Ascending aorta (tissue), 2 donors: ENCODE data around the gene ORMDL3. TPM values are rescaled to one million over a fixed set of nuclear protein-coding genes. Genes with fewer than 3 reads are reported as not detected.

Experiments
- DNase-seq, 2 donors: peaks; one replicate each; pipeline ENCODE4 v3.0.0-alpha.2; 2019; ENCODE audit warnings: low spot score in 2 of 2
- H3K27ac ChIP-seq, 2 donors: fragments of 200-600 bp; sonication (generic); one replicate each; pipeline ENCODE4 v1.5.1; 2016 to 2017; ENCODE audit warnings: mild to moderate bottlenecking in 1 of 2
- H3K27me3 ChIP-seq: fragments of 200-600 bp; sonication (generic); one replicate; pipeline ENCODE4 v1.5.1; 2017
- H3K36me3 ChIP-seq, 2 donors: fragments of 200-600 bp; sonication (generic); one replicate each; pipeline ENCODE4 v1.5.1; 2016
- H3K4me1 ChIP-seq, 2 donors: fragments of 200-600 bp; sonication (generic); one replicate each; pipeline ENCODE4 v1.5.1; 2016 to 2017; ENCODE audit warnings: mild to moderate bottlenecking in 1 of 2
- H3K4me3 ChIP-seq, 2 donors: fragments of 200-600 bp; sonication (generic); one replicate each; pipeline ENCODE4 v1.5.1; 2016 to 2017; ENCODE audit warnings: mild to moderate bottlenecking in 1 of 2
- H3K9me3 ChIP-seq, 2 donors: fragments of 200-600 bp; sonication (generic); one replicate each; pipeline ENCODE4 v1.5.1; 2016
- CTCF ChIP-seq, 3 experiments: fragments of 200-600 bp in 2 of 3; fragments of 450-650 bp in 1 of 3; sonication (generic) in 2 of 3; IDR thresholded peaks; one replicate each; pipeline ENCODE4 v1.5.1; 2016 to 2019; ENCODE audit warnings: antibody characterized with exemption in 3 of 3, mild to moderate bottlenecking in 1 of 3, moderate library complexity in 1 of 3
- intact Hi-C: fragments of 100-400 bp; cut with DNase I; formaldehyde crosslinking; loops from one replicate; pipeline ENCODE4 v1.15.1; 2023
- total RNA-seq: library from RNA; depleted of rRNA; stranded (reverse); fragments of >200 nt; gene quantifications from one replicate; pipeline ENCODE4 v1.1.0, GENCODE V29; 2016

ORMDL3 gene
- total RNA-seq, 1 donor from 2014 or later, result 32.2 TPM

- no peak for TF ChIP-seq CTCF (IDR thresholded peaks at IDR 0.05)
- peaks cover 14 to 32% of the 10 kb centered on the region in 2 donors for H3K4me1 ChIP-seq
- peak overlapping the region; percentile 95 to 100 for H3K4me3 ChIP-seq
- H3K27me3 ChIP-seq, result no peaks in the 10 kb centered on the region
- H3K9me3 ChIP-seq, result no peaks in the 10 kb centered on the region
- H3K36me3 ChIP-seq, result peaks cover 24 to 25% of the 10 kb centered on the region in 2 donors
- intact Hi-C loops, result loop anchor here (1.0 to 10.0 kb wide), 5 partner anchors 27 to 1059 kb away; partner anchors contain the start of genes PLXDC1 and PSMD3
- H3K27ac ChIP-seq, result peak overlapping the region; percentile 98 to 99
- peak in 1 of 2 donors; percentile 75 for DNase-seq
Observed at GRCh38 chr17:39926588-39927100, 757 bp downstream of the ORMDL3 start.

- no peak for TF ChIP-seq CTCF (IDR thresholded peaks at IDR 0.05)
Observed at GRCh38 chr17:39926135-39926587, 1.2 kb downstream of the ORMDL3 start.

GRCh38 chr17:39925282-39926134 is 1.9 kb downstream of the ORMDL3 start:
- peaks cover 14 to 32% of the 10 kb centered on the region in 2 donors for H3K4me1 ChIP-seq
- TF ChIP-seq CTCF (IDR thresholded peaks at IDR 0.05), result no peak
- DNase-seq, result no peak
- intact Hi-C loops, result loop anchor here (5.0 to 10.0 kb wide), 3 partner anchors 201 to 1058 kb away; partner anchors contain the start of gene PLXDC1
- no peaks in the 10 kb centered on the region for H3K9me3 ChIP-seq
- no peaks in the 10 kb centered on the region for H3K27me3 ChIP-seq
- H3K4me3 ChIP-seq, result peak overlapping the region in 1 of 2 donors; percentile 95
- H3K27ac ChIP-seq, result no peak overlapping the region
- H3K36me3 ChIP-seq, result peaks cover 34 to 36% of the 10 kb centered on the region in 2 donors

More at GRCh38 chr17:39926135-39926587, 1.2 kb downstream of the ORMDL3 start:
- H3K9me3 ChIP-seq, result no peaks in the 10 kb centered on the region
- peak overlapping the region; percentile 95 to 100 for H3K4me3 ChIP-seq
- H3K4me1 ChIP-seq, result peaks cover 14 to 32% of the 10 kb centered on the region in 2 donors
- peaks cover 29 to 30% of the 10 kb centered on the region in 2 donors for H3K36me3 ChIP-seq
- H3K27ac ChIP-seq, result peak overlapping the region in 1 of 2 donors; percentile 98
- intact Hi-C loops, result loop anchor here (5.0 to 10.0 kb wide), 3 partner anchors 201 to 1059 kb away; partner anchors contain the start of gene PLXDC1
- no peak for DNase-seq
- no peaks in the 10 kb centered on the region for H3K27me3 ChIP-seq

- TF ChIP-seq CTCF (IDR thresholded peaks at IDR 0.05), result no peak
- DNase-seq, result no peak
- H3K4me1 ChIP-seq, result peaks cover 14 to 28% of the 10 kb centered on the region in 2 donors
- H3K4me3 ChIP-seq, result no peak overlapping the region
- no peaks in the 10 kb centered on the region for H3K9me3 ChIP-seq
- intact Hi-C loops, result loop anchor here (5.0 to 10.0 kb wide), 3 partner anchors 200 to 1057 kb away; partner anchors contain the start of gene PLXDC1
- H3K27ac ChIP-seq, result no peak overlapping the region
- H3K27me3 ChIP-seq, result no peaks in the 10 kb centered on the region
- peaks cover 40 to 41% of the 10 kb centered on the region in 2 donors for H3K36me3 ChIP-seq
Observed at GRCh38 chr17:39924691-39925055, 2.7 kb downstream of the ORMDL3 start.

- H3K9me3 ChIP-seq, result no peaks in the 10 kb centered on the region
- intact Hi-C loops, result loop anchor here (10.0 kb wide), 1 partner anchor 199 kb away; no protein-coding TSS in a partner anchor
- peaks cover 42 to 45% of the 10 kb centered on the region in 2 donors for H3K36me3 ChIP-seq
- no peak overlapping the region for H3K4me3 ChIP-seq
- no peak for DNase-seq
- peaks cover 14 to 24% of the 10 kb centered on the region in 2 donors for H3K4me1 ChIP-seq
- no peaks in the 10 kb centered on the region for H3K27me3 ChIP-seq
- no peak overlapping the region for H3K27ac ChIP-seq
- TF ChIP-seq CTCF (IDR thresholded peaks at IDR 0.05), result no peak
Observed at GRCh38 chr17:39923836-39924690, 3.3 kb downstream of the ORMDL3 start.
